GM18505 (cell line): ENCODE measurements around the gene BTBD9.

Experiments
- ATAC-seq: cut with Tn5 transposase; IDR thresholded peaks from one replicate; pipeline ENCODE4 v1.9.1; 2021; ENCODE audit not compliant: unreplicated experiment
- POLR2A ChIP-seq: IDR thresholded peaks from 4 replicates; pipeline ENCODE4 v1.6.1; 2011; ENCODE audit warnings: borderline replicate concordance; ENCODE audit not compliant: insufficient read depth, insufficient read length; ENCODE audit errors: extremely low read depth

BTBD9 gene

GRCh38 chr6:38413102-38413800 is 226.5 kb downstream of the BTBD9 start:
- ATAC-seq = no peak
- no peak for TF ChIP-seq POLR2A

- TF ChIP-seq POLR2A = no peak
- no peak for ATAC-seq
These were observed 232.5 kb downstream of the BTBD9 start for GRCh38 chr6:38407192-38407591.

GRCh38 chr6:38406096-38406495 is 233.6 kb downstream of the BTBD9 start:
- no peak for ATAC-seq

GRCh38 chr6:38404900-38405556 is 234.7 kb downstream of the BTBD9 start:
- ATAC-seq = no peak
- no peak for TF ChIP-seq POLR2A

More at GRCh38 chr6:38406096-38406495, 233.6 kb downstream of the BTBD9 start:
- no peak for TF ChIP-seq POLR2A

- no peak for TF ChIP-seq POLR2A
- no peak for ATAC-seq
These were observed 235.4 kb downstream of the BTBD9 start for GRCh38 chr6:38404355-38404754.

- ATAC-seq = no peak
These were observed 236.2 kb downstream of the BTBD9 start for GRCh38 chr6:38403548-38403947.

GRCh38 chr6:38400764-38401163 is 239.0 kb downstream of the BTBD9 start:
- no peak for ATAC-seq

More at GRCh38 chr6:38403548-38403947, 236.2 kb downstream of the BTBD9 start:
- TF ChIP-seq POLR2A = no peak

GRCh38 chr6:38400101-38400500 is 239.6 kb downstream of the BTBD9 start:
- no peak for ATAC-seq
- TF ChIP-seq POLR2A = no peak

More at GRCh38 chr6:38400764-38401163, 239.0 kb downstream of the BTBD9 start:
- no peak for TF ChIP-seq POLR2A

- no peak for ATAC-seq
- TF ChIP-seq POLR2A = no peak
These were observed 243.5 kb downstream of the BTBD9 start for GRCh38 chr6:38396209-38396608.

GRCh38 chr6:38393986-38394385 is 245.7 kb downstream of the BTBD9 start:
- ATAC-seq = no peak
- no peak for TF ChIP-seq POLR2A

- ATAC-seq = no peak
- TF ChIP-seq POLR2A = no peak
These were observed 247.8 kb downstream of the BTBD9 start for GRCh38 chr6:38391626-38392579.

- ATAC-seq = no peak
- TF ChIP-seq POLR2A = no peak
These were observed 248.5 kb downstream of the BTBD9 start for GRCh38 chr6:38391206-38391605.

- ATAC-seq = no peak
- TF ChIP-seq POLR2A = no peak
These were observed 249.9 kb downstream of the BTBD9 start for GRCh38 chr6:38389875-38390274.
